ENCODE results near the gene AMY1B.
"Not testable (repeated sequence)": the region's sequence is repeated elsewhere in the genome, so short reads cannot be mapped to it uniquely, and the experiment has no call there.

AMY1B gene

GRCh38 chr1:103696110-103696509 is at the start of gene AMY1B:
AMY1B (minus strand) TSS chr1:103696210; CDS start chr1:103695639, 571 bp downstream.
- not testable (repeated sequence) for DNase-seq (ENCODE audit: low read depth in 2 of 3, low spot score in 2 of 3)

DNA sequence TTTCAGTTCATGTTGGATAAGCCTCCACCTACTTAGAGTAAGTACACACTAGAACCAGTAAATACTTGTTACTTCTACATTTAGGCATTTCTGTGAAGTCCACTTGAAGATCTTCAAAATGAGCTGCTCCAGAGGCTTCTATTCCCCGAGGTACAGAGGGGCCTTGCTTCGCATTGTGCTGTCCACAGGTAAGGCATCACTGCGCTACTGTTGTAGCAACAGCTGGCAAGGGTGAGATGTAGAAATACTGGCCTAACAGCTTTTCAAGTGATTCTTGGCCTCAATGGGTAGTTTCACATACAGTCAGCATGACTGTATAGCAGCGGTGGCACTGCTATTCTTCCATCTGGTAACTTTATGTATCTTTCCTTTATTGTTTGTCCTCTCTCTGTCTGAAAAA is 49.0 kb upstream of the AMY1B start:
- not testable (repeated sequence) for DNase-seq (ENCODE audit: low read depth in 2 of 3, low spot score in 2 of 3)

- not testable (repeated sequence) for DNase-seq (ENCODE audit: low read depth in 2 of 3, low spot score in 2 of 3)
Measured at GRCh38 chr1:103744449-103744848, 48.4 kb upstream of the AMY1B start.

- DNase-seq (ENCODE audit: low read depth in 2 of 3, low spot score in 2 of 3) = not testable (repeated sequence)
Measured at GRCh38 chr1:103738031-103738430, 42.0 kb upstream of the AMY1B start.

DNA sequence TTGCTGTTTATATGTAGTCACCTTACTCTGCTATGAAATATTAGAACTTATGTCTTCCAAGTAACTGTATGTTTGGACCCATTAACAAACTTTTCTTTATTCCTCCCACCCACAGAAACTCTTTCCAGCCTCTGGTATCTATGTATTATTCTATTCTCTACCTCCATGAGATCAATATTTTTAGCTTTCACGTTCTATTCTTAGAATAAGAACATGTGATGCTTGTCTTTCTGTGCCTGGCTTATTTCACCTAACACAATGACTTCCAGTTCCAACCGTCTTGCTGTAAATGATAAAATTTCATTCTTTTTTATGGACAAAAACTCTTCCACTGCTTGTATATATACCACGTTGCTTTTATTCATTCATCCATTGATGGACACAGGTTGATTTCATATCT is 39.3 kb upstream of the AMY1B start:
- not testable (repeated sequence) for DNase-seq (ENCODE audit: low read depth in 2 of 3, low spot score in 2 of 3)

- DNase-seq (ENCODE audit: low read depth in 2 of 3, low spot score in 2 of 3) = not testable (repeated sequence)
Measured at GRCh38 chr1:103721473-103721872, 25.5 kb upstream of the AMY1B start.

DNA sequence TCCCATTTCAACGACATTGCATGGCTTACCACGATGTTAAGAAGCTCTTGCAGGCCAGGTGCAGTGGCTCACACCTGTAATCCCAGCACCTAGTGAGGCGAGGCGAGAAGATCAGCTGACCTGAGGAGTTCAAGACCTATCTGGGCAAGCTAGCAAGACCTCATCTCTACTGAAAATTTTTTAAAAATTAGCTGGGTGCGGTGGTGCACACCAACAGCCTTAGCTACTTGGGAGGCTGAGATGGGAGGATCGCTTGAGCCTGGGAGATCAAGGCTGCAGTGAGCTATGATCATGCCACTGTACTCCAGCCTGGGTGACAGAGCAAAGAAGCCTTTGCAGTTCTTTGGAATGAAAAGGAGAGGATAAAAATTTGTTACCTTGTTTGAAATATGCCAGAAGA is 21.4 kb upstream of the AMY1B start:
- not testable (repeated sequence) for DNase-seq (ENCODE audit: low read depth in 2 of 3, low spot score in 2 of 3)

DNA sequence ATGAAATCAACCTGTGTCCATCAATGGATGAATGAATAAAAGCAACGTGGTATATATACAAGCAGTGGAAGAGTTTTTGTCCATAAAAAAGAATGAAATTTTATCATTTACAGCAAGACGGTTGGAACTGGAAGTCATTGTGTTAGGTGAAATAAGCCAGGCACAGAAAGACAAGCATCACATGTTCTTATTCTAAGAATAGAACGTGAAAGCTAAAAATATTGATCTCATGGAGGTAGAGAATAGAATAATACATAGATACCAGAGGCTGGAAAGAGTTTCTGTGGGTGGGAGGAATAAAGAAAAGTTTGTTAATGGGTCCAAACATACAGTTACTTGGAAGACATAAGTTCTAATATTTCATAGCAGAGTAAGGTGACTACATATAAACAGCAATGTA is 14.4 kb upstream of the AMY1B start:
- DNase-seq (ENCODE audit: low read depth in 2 of 3, low spot score in 2 of 3) = not testable (repeated sequence)

- not testable (repeated sequence) for DNase-seq (ENCODE audit: low read depth in 2 of 3, low spot score in 2 of 3)
Measured at GRCh38 chr1:103707670-103708069, 11.7 kb upstream of the AMY1B start.

DNA sequence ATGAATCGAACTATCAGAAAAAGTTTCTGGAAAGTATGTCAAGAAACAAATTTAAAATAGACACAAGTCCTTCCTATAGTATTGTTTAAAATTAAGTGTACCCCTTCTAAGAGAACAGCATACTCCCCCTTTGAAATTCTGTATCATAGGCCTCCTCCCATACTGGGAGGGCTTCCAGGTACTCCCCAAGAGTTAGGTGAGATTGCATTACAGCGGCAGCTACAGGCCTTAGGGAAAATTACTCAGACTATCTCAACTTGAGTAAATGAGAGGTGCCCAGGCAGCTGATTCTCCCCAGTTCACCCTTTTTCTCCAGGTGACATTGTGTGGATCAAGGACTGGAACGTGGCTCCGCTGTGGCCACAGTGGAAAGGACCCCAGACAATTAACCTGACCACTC is 5.2 kb upstream of the AMY1B start:
- not testable (repeated sequence) for DNase-seq (ENCODE audit: low read depth in 2 of 3, low spot score in 2 of 3)

DNA sequence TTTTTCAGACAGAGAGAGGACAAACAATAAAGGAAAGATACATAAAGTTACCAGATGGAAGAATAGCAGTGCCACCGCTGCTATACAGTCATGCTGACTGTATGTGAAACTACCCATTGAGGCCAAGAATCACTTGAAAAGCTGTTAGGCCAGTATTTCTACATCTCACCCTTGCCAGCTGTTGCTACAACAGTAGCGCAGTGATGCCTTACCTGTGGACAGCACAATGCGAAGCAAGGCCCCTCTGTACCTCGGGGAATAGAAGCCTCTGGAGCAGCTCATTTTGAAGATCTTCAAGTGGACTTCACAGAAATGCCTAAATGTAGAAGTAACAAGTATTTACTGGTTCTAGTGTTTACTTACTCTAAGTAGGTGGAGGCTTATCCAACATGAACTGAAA is 4.7 kb upstream of the AMY1B start:
- DNase-seq (ENCODE audit: low read depth in 2 of 3, low spot score in 2 of 3) = not testable (repeated sequence)

DNA sequence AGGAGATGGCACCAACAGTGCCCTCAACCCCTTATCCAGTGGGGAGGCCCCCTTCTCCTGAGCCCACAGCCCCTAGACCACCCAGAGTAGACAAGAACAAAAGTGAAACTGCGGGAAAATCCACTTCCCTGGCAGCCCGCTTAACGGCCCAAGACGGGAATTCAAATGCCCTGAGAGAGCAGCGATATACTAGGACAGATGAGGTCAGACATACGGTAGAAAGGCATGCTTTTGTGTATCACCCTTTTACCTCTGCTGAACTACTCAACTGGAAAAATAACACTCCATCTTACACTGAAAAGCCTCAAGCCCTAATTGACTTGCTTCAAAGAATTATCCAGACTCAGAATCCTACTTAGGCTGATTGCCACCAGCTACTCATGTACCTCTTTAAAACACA is 1.4 kb upstream of the AMY1B start:
- not testable (repeated sequence) for DNase-seq (ENCODE audit: low read depth in 2 of 3, low spot score in 2 of 3)

- not testable (repeated sequence) for DNase-seq (ENCODE audit: low read depth in 2 of 3, low spot score in 2 of 3)
Measured at GRCh38 chr1:103676335-103676734, 19.7 kb downstream of the AMY1B start.

DNA sequence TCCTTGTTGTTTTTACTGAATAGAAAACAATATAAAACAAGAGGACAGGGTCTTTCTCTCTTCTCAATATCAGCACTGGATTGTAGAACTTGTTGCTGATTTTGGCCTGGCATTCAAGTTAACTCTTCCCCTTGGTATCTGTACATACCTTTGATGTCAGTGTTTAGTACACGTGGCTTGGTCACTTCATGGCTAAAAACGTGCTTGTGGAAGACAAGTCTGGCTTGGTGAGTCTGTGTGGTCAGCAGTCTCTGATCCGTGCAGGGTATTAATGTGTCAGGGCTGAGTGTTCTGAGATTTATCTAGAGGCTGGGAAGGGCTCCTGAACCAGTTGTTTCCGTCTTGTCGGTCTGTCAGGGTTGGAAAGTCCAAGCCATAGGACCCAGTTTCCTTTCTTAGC is 40.5 kb downstream of the AMY1B start, which contains the start of gene AMY1A:
TSS of gene AMY1A (plus strand) at position 301 of the 400 bp plus-strand sequence. CDS start 571 bp downstream, outside the sequence.
- DNase-seq (ENCODE audit: low read depth in 2 of 3, low spot score in 2 of 3) = not testable (repeated sequence)

GRCh38 chr1:103654133-103654532 is 41.9 kb downstream of the AMY1B start:
- DNase-seq (ENCODE audit: low read depth in 2 of 3, low spot score in 2 of 3) = not testable (repeated sequence)

- not testable (repeated sequence) for DNase-seq (ENCODE audit: low read depth in 2 of 3, low spot score in 2 of 3)
Measured at GRCh38 chr1:103650889-103651288, 45.1 kb downstream of the AMY1B start.

DNA sequence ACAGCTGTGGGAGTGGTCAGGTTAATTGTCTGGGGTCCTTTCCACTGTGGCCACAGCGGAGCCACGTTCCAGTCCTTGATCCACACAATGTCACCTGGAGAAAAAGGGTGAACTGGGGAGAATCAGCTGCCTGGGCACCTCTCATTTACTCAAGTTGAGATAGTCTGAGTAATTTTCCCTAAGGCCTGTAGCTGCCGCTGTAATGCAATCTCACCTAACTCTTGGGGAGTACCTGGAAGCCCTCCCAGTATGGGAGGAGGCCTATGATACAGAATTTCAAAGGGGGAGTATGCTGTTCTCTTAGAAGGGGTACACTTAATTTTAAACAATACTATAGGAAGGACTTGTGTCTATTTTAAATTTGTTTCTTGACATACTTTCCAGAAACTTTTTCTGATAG is 45.7 kb downstream of the AMY1B start:
- not testable (repeated sequence) for DNase-seq (ENCODE audit: low read depth in 2 of 3, low spot score in 2 of 3)

- not testable (repeated sequence) for DNase-seq (ENCODE audit: low read depth in 2 of 3, low spot score in 2 of 3)
Measured at GRCh38 chr1:103643908-103644307, 52.1 kb downstream of the AMY1B start.

DNA sequence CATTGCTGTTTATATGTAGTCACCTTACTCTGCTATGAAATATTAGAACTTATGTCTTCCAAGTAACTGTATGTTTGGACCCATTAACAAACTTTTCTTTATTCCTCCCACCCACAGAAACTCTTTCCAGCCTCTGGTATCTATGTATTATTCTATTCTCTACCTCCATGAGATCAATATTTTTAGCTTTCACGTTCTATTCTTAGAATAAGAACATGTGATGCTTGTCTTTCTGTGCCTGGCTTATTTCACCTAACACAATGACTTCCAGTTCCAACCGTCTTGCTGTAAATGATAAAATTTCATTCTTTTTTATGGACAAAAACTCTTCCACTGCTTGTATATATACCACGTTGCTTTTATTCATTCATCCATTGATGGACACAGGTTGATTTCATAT is 54.8 kb downstream of the AMY1B start:
- not testable (repeated sequence) for DNase-seq (ENCODE audit: low read depth in 2 of 3, low spot score in 2 of 3)
